D721Med (cell line): ENCODE results near the gene MEF2B.

ENCODE experiments used
- DNase-seq: peaks from one replicate; pipeline ENCODE4 v3.0.0; 2011; ENCODE audit warnings: low spot score; ENCODE audit not compliant: insufficient read length
- FAIRE-seq: peaks from 2 replicates; lab custom pipeline; 2011; peaks lifted over from hg19 to GRCh38; lab: Jason Lieb, UNC
- CTCF ChIP-seq: IDR thresholded peaks from 2 replicates; pipeline ENCODE4 v1.5.1; 2012; ENCODE audit warnings: mild to moderate bottlenecking, control low read depth; ENCODE audit not compliant: insufficient read depth; ENCODE audit errors: missing control alignments

Gene MEF2B

GRCh38 chr19:19096641-19097627 is 73.1 kb downstream of the MEF2B start:
- FAIRE-seq: no peak
- no peak for DNase-seq
- TF ChIP-seq CTCF: no peak

- no peak for TF ChIP-seq CTCF
- FAIRE-seq (no peak), DNase-seq (no peak)
Observed at GRCh38 chr19:19095691-19096090, 74.4 kb downstream of the MEF2B start.
